ENCODE data around the gene WNT6. TPM values are rescaled to one million over a fixed set of nuclear protein-coding genes. Genes with fewer than 3 reads are reported as not detected.

The WNT6 gene
- total RNA-seq, 1 donor from 2014 or later: not detected

DNA sequence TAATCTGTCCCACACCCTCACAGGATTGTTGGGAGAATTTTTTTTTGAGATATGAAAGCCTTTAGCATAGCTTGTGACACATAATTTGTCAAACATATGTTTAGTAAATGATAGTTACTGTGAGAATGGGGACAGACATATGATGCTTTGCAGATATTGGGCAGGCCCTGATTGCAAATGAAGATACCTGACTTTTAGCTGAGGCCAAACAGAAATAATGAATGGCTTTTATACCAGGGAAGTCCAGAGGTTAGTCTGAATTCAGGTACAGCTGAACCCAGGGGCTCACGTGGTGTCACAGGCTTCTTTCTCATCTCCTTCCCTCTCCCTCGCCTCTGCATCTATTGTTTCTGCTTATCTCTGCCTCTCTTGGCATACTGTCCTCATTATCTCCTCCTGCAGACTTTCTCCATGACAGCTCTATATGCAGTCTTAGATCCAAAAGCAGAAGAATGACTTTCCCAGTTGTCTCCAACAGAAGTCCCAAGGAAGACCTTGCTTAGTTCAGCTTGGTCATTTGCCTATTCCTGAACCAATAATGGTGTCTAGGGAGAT is 16.2 kb downstream of the WNT6 start:
- no peak for FAIRE-seq
- DNase-seq (ENCODE audit: low spot score in 2 of 2): no peak

- DNase-seq (ENCODE audit: low spot score in 2 of 2): peak; percentile 81 to 83
- no peak for FAIRE-seq
Observed at GRCh38 chr2:218876562-218877219, 17.1 kb downstream of the WNT6 start.

GRCh38 chr2:218877331-218877730 is 17.7 kb downstream of the WNT6 start:
- DNase-seq (ENCODE audit: low spot score in 2 of 2) (no peak), FAIRE-seq (no peak)

GRCh38 chr2:218877891-218878290 is 18.3 kb downstream of the WNT6 start:
- DNase-seq (ENCODE audit: low spot score in 2 of 2): no peak
- FAIRE-seq: no peak

DNA sequence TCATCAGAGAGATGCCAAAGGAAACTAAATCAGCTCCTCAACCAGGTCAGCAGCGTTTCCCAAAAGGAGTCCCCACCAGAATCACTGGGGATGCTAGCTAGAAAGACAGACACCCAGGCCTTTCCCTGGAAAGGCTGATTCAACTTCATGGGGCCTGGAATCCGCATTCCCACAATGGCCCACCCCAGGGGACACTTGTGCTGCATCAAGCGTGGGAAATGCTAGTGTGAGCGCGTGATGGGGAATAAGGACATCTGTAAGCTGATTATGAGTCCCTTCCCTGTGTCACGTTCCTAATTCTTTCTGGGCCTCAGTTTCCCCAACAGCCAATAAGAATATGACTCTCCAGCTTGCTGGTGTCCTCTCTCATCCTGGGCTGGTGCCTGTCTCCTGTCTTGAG is 18.9 kb downstream of the WNT6 start:
- FAIRE-seq: no peak
- no peak for DNase-seq (ENCODE audit: low spot score in 2 of 2)

- FAIRE-seq (no peak), DNase-seq (ENCODE audit: low spot score in 2 of 2) (no peak)
Observed at GRCh38 chr2:218878926-218879761, 19.5 kb downstream of the WNT6 start.

DNA sequence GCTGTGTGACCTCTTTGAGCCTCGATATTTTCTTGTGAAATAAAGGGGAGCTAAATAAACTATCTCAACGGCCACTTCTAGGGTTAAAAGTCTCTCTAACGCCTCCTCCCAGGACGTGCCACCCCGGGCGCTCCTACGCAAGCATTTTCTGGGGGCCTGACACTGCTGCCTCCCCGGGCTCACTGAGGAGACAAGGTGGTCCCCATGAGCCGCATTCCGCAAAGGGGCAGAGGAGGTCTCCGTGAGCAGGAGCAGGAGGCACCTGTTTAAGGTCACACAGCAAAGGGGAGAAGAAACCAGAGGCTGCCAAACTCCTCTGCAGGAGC is 20.1 kb downstream of the WNT6 start:
- DNase-seq (ENCODE audit: low spot score in 2 of 2): no peak
- no peak for FAIRE-seq

DNA sequence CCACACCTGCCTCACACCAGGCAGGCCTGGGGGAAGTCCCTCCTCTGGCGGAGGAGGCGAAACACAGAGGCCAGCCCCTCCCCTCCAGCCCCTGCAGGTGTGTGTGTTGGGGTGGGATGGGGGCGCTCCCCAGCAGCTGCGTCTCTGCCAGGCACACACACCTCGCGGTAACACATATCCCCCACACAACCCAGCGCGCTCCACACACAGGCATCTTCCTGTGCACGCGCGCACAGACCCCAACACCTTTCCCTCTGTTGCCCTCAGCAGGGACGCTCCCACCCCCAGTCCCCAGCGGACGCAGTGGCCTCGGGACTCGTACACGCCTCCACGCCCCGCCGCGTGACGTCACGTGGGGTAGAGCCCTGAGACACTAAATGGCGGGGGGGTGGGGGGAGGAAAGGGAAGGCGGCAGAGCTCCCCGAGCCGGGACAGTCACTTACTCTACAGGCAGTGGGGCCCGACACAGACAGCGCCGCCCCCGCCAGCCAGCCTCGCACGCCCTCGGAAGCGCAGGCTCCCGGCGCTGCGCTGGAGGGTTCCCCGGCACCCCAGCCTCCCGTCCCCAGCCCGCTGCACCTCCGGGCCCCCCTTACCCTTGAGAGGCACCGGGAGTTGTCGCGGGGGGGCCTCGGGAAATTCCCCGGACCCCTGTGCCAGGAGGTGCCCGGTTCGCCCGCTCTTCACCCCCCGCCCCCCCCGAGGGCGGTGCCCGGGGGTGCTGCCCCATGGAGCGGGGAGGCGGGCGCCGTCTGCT is 20.7 kb downstream of the WNT6 start, which contains the start of gene WNT10A:
Gene WNT10A, plus strand, starts transcription at position 751 of the 757 bp plus-strand sequence. CDS start 144 bp downstream, outside the sequence.
- FAIRE-seq (no peak), DNase-seq (ENCODE audit: low spot score in 2 of 2) (peak; percentile 42 to 69)

- DNase-seq (ENCODE audit: low spot score in 2 of 2): peak in 1 of 2 donors; percentile 39
- FAIRE-seq: no peak
Observed at GRCh38 chr2:218880859-218881594, 21.4 kb downstream of the WNT6 start.

DNA sequence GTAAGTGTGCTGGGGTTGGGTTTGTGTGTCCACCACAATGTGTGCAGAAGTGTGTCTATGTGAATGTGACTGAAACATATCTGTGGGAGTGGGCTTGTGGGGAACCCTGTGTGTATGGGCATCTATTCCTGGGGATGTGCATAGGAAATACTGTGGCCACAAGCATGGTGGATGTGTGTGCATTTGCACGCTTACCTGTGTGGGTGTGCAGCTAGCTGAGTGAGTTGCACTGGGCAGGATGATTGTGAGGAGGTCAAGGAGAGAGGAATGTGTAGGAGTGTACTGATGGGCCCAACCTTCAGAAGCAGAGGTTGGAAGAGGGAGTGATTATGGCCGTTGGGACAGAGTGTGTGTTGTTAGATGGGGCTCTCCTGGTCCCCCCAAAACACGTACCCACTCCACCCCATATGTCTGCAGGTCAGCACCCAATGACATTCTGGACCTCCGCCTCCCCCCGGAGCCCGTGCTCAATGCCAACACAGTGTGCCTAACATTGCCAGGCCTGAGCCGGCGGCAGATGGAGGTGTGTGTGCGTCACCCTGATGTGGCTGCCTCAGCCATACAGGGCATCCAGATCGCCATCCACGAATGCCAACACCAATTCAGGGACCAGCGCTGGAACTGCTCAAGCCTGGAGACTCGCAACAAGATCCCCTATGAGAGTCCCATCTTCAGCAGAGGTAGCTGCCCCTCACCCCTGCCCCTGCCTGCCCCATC is 22.3 kb downstream of the WNT6 start:
- DNase-seq (ENCODE audit: low spot score in 2 of 2): peak in 1 of 2 donors; percentile 40
- no peak for FAIRE-seq

- no peak for DNase-seq (ENCODE audit: low spot score in 2 of 2)
- FAIRE-seq: no peak
Observed at GRCh38 chr2:218882461-218882816, 22.8 kb downstream of the WNT6 start.

- no peak for FAIRE-seq
Observed at GRCh38 chr2:218882866-218883366, 23.3 kb downstream of the WNT6 start.

GRCh38 chr2:218883491-218884490 is 24.2 kb downstream of the WNT6 start:
- no peak for FAIRE-seq
- peak in 1 of 2 donors; percentile 57 for DNase-seq (ENCODE audit: low spot score in 2 of 2)

More at GRCh38 chr2:218882866-218883366, 23.3 kb downstream of the WNT6 start:
- DNase-seq (ENCODE audit: low spot score in 2 of 2): no peak

- FAIRE-seq: no peak
Observed at GRCh38 chr2:218884519-218884918, 24.9 kb downstream of the WNT6 start.

DNA sequence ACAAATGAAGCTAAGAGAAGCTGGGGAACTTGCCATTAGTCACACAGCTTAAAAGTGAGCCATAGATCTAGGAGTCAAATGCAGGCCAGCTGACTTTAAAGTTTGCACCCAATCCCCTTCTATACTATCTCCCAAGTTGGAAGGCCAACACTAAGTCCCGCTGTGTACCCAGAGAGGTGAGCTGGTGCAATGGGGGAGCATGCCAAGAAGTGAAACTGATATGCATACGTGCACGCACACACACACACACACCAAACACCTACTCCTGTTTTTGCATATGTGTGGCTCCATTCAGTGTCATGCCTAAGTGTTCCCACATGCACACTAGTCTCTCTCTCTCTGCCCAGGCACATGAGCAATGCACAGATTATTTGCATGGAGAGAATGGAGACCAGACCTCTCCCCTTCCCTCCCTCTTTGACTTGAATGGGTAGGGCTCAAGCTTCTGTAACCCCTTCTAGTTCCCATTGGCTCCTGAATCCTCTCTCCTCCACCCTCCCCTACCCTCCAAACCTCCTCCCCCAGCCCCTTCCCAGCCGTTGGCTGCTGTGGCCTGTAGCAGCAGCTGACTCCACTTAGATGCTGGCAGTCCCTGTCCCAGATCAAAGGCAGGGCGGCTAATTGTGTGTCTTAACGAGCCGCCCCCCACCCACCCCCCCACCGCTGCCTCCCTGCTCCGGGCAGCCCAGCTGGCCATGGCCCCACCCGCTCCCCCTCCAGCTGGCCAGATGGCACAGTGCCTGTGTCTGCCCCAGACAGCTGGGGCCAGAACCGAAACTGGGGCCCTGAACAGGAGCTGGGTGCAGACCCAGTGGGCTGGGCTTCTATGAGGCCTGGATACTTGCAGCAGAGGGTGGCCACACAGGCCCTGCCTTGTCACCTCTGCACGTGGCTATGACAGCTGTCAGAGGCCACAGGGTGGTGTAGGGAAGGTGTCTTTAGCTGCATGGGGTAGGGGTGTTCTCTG is 26.7 kb downstream of the WNT6 start:
- DNase-seq (ENCODE audit: low spot score in 2 of 2): peak in 1 of 2 donors; percentile 77
- no peak for FAIRE-seq

More at GRCh38 chr2:218884519-218884918, 24.9 kb downstream of the WNT6 start:
- DNase-seq (ENCODE audit: low spot score in 2 of 2): peak in 1 of 2 donors; percentile 27

DNA sequence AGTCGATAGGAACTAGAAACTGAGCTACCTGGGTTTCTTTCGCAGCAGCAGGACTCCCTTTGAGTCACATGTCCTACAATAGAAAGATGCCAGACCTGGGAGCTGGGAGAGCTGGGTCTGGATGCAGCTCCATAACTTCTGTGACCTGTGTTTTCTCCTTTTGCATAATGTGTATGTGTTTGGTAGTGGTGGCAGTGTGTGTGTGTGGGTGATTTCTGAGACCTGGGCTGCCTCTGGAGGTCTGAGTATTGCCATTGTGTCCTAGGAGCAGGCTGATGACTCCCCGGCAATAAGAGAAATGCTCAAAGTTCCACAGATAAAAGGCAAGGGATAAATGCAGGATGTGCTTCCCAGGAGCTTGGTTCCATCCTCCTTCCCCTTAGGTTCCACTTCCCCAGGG is 27.5 kb downstream of the WNT6 start:
- peak in 1 of 2 donors; percentile 37 for DNase-seq (ENCODE audit: low spot score in 2 of 2)
- FAIRE-seq: no peak

DNA sequence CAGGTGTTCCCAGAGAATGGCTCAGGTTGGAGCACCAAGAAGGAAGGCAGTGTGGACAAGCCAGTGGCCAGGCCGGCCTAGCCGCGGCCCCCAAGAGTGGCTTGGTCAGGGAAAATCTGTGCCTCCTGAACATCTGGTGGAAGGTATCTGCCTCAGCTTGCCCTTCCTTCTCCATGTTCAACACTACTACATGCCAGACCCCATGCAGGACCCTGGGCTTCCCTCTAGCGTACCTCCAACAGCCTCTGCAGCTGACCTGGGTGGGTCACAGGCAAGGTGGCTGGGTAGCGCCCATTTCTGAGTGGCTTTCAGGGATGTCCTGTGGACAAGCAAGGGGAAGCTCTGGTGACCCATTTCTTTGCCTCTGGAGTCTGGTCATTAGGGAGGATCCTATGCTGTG is 28.7 kb downstream of the WNT6 start:
- DNase-seq (ENCODE audit: low spot score in 2 of 2): peak in 1 of 2 donors; percentile 16
- FAIRE-seq: no peak

All from frontal cortex (tissue), 4 donors.